H1 (cell line): Measurements from ENCODE around the gene ATP5PF. TPM values are rescaled to one million over a fixed set of nuclear protein-coding genes. Genes with fewer than 3 reads are reported as not detected.

Experiments
- CTCF ChIA-PET: fragments of 300-600 bp; sonication (Branson Sonifier 250); formaldehyde crosslinking; loops from one replicate; lab custom pipeline; 2021; ENCODE audit not compliant: partially characterized antibody; lab: Charles Lee
- POLR2A ChIA-PET: fragments of 300-600 bp; sonication (Branson Sonifier 250); formaldehyde crosslinking; loops from one replicate; lab custom pipeline; 2021; ENCODE audit warnings: inconsistent platforms; ENCODE audit not compliant: partially characterized antibody; lab: Charles Lee
- DNase-seq, 2 experiments: peaks; one replicate each; pipeline versions ENCODE4 v3.0.0 to v3.0.0-alpha.2; 2010 to 2022; ENCODE audit warnings: low spot score in 2 of 2, low read depth in 1 of 2, mixed read lengths in 1 of 2
- FAIRE-seq: peaks from 2 replicates; lab custom pipeline; 2011; peaks lifted over from hg19 to GRCh38; lab: Jason Lieb, UNC
- H2AFZ ChIP-seq: 2 replicates; pipeline ENCODE4 v1.8.1; 2012; ENCODE audit warnings: low read length, inconsistent platforms
- H2AK5ac ChIP-seq: 2 replicates; pipeline ENCODE4 v1.6.1; 2013; ENCODE audit warnings: low read depth, low read length
- H2BK120ac ChIP-seq: replicated peaks from 2 replicates; pipeline ENCODE3; 2013; ENCODE audit warnings: low read depth, low read length, inconsistent platforms
- H2BK12ac ChIP-seq: 2 replicates; pipeline ENCODE4 v1.6.1; 2013; ENCODE audit warnings: low read depth, low read length
- H2BK15ac ChIP-seq: 2 replicates; pipeline ENCODE4 v1.6.1; 2013; ENCODE audit warnings: low read length
- H2BK20ac ChIP-seq: 2 replicates; pipeline ENCODE4 v1.6.1; 2013; ENCODE audit warnings: low read length
- H2BK5ac ChIP-seq: 2 replicates; pipeline ENCODE4 v1.6.1; 2013; ENCODE audit warnings: low read depth, low read length
- H3K14ac ChIP-seq: 2 replicates; pipeline ENCODE4 v1.6.1; 2013; ENCODE audit warnings: inconsistent platforms; ENCODE audit not compliant: insufficient read length
- H3K18ac ChIP-seq: 2 replicates; pipeline ENCODE4 v1.6.1; 2013; ENCODE audit warnings: low read length; ENCODE audit errors: extremely low read depth
- H3K23ac ChIP-seq: 2 replicates; pipeline ENCODE4 v1.6.1; 2013; ENCODE audit warnings: inconsistent platforms; ENCODE audit not compliant: insufficient read length
- H3K23me2 ChIP-seq: 2 replicates; pipeline ENCODE4 v1.6.1; 2013; ENCODE audit warnings: low read depth, low read length
- H3K27ac ChIP-seq: 2 replicates; pipeline ENCODE4 v1.6.1; 2011; ENCODE audit warnings: low read depth, low read length, inconsistent platforms
- H3K27me3 ChIP-seq, 4 experiments: replicated peaks in 1 of 4; 1 replicate in 1 of 4; 2 replicates in 3 of 4; pipeline versions ENCODE4 v1.6.1 to v1.8.1; 2011 to 2013; ENCODE audit warnings: low read length in 3 of 4, mild to moderate bottlenecking in 3 of 4, inconsistent platforms in 2 of 4, mixed read lengths in 2 of 4, moderate library complexity in 1 of 4; ENCODE audit not compliant: control insufficient read depth in 3 of 4, insufficient read depth in 3 of 4; ENCODE audit errors: extremely low read depth in 1 of 4
- H3K36me3 ChIP-seq, 4 experiments: 2 replicates each; pipeline versions ENCODE4 v1.6.1 to v1.8.1; 2011 to 2013; ENCODE audit warnings: mild to moderate bottlenecking in 4 of 4, low read length in 3 of 4, moderate library complexity in 2 of 4, control low read depth in 1 of 4, inconsistent platforms in 1 of 4; ENCODE audit not compliant: insufficient read depth in 4 of 4, control insufficient read depth in 2 of 4
- H3K4ac ChIP-seq: replicated peaks from 2 replicates; pipeline ENCODE3; 2013; ENCODE audit warnings: low read length, low read depth, mixed read lengths, inconsistent platforms; ENCODE audit not compliant: insufficient read length
- H3K4me1 ChIP-seq, 4 experiments: replicated peaks in 1 of 4; 1 replicate in 1 of 4; 2 replicates in 3 of 4; pipeline versions ENCODE4 v1.6.1 to v1.8.1; 2011 to 2013; ENCODE audit warnings: low read length in 3 of 4, inconsistent platforms in 2 of 4, mixed read lengths in 1 of 4; ENCODE audit not compliant: insufficient read depth in 4 of 4, control insufficient read depth in 3 of 4
- H3K4me2 ChIP-seq, 2 experiments: 2 replicates each; pipeline versions ENCODE4 v1.6.1 to v1.8.1; 2011 to 2013; ENCODE audit warnings: low read depth in 2 of 2, low read length in 2 of 2, control low read depth in 1 of 2, inconsistent platforms in 1 of 2, mild to moderate bottlenecking in 1 of 2; ENCODE audit not compliant: insufficient read depth in 1 of 2
- H3K4me3 ChIP-seq, 4 experiments: fragments of 200-600, 300-600 bp in 1 of 4; sonication (generic), shearing (Covaris generic), sonication (Bioruptor Twin) in 1 of 4; 2 replicates each; pipeline versions ENCODE4 v1.5.1 to v1.8.1; 2011 to 2016; ENCODE audit warnings: low read length in 4 of 4, low read depth in 3 of 4, control low read depth in 2 of 4, inconsistent platforms in 2 of 4, mild to moderate bottlenecking in 2 of 4, mixed read lengths in 1 of 4, moderate library complexity in 1 of 4; ENCODE audit not compliant: insufficient read depth in 2 of 4; ENCODE audit errors: extremely low read depth in 1 of 4
- H3K56ac ChIP-seq: replicated peaks from 2 replicates; pipeline ENCODE3; 2013; ENCODE audit warnings: low read depth, mild to moderate bottlenecking, mixed read lengths, low read length, inconsistent platforms; ENCODE audit not compliant: insufficient read length
- H3K79me1 ChIP-seq: 2 replicates; pipeline ENCODE4 v1.6.1; 2013; ENCODE audit warnings: low read depth, low read length, control low read depth
- H3K79me2 ChIP-seq, 2 experiments: 2 replicates each; pipeline versions ENCODE4 v1.6.1 to v1.8.1; 2012 to 2013; ENCODE audit warnings: low read length in 2 of 2, mild to moderate bottlenecking in 2 of 2, inconsistent platforms in 1 of 2; ENCODE audit not compliant: insufficient read depth in 2 of 2, control insufficient read depth in 1 of 2
- H3K9ac ChIP-seq, 4 experiments: replicated peaks in 1 of 4; 1 replicate in 1 of 4; 2 replicates in 3 of 4; pipeline versions ENCODE4 v1.6.1 to v1.8.1; 2011 to 2013; ENCODE audit warnings: low read depth in 3 of 4, low read length in 3 of 4, control low read depth in 2 of 4, mild to moderate bottlenecking in 2 of 4, moderate library complexity in 2 of 4, inconsistent platforms in 1 of 4; ENCODE audit errors: extremely low read depth in 1 of 4
- H3K9me3 ChIP-seq, 2 experiments: 2 replicates each; pipeline versions ENCODE4 v1.6.1 to v1.8.1; 2012 to 2013; ENCODE audit warnings: mild to moderate bottlenecking in 2 of 2, moderate library complexity in 2 of 2, control low read depth in 1 of 2, inconsistent platforms in 1 of 2, low read depth in 1 of 2, low read length in 1 of 2, mixed read lengths in 1 of 2; ENCODE audit not compliant: insufficient read depth in 2 of 2
- H4K20me1 ChIP-seq, 2 experiments: replicated peaks in 1 of 2; 2 replicates each; pipeline versions ENCODE3 to v1.8.1; 2011 to 2013; ENCODE audit warnings: inconsistent platforms in 2 of 2, low read length in 2 of 2, mild to moderate bottlenecking in 1 of 2; ENCODE audit not compliant: insufficient read depth in 2 of 2, control insufficient read depth in 1 of 2
- H4K5ac ChIP-seq: 2 replicates; pipeline ENCODE4 v1.6.1; 2013; ENCODE audit warnings: low read length, low read depth, mixed read lengths, inconsistent platforms; ENCODE audit not compliant: insufficient read length
- H4K8ac ChIP-seq: 2 replicates; pipeline ENCODE4 v1.8.0; 2013; ENCODE audit warnings: mild to moderate bottlenecking, moderate library complexity, low read length, inconsistent platforms; ENCODE audit not compliant: insufficient read depth; ENCODE audit errors: extremely low read depth
- H4K91ac ChIP-seq: replicated peaks from 2 replicates; pipeline ENCODE3; 2013; ENCODE audit warnings: low read length, mixed read lengths, inconsistent platforms; ENCODE audit not compliant: insufficient read length
- NANOG ChIP-seq: IDR thresholded peaks from 2 replicates; pipeline ENCODE4 v1.6.1; 2011; ENCODE audit warnings: low read length, low read depth, mild to moderate bottlenecking, inconsistent platforms; ENCODE audit not compliant: insufficient read depth, poor library complexity, severe bottlenecking
- POU5F1 ChIP-seq: IDR thresholded peaks from 2 replicates; pipeline ENCODE4 v1.6.1; 2011; ENCODE audit warnings: low read depth, mild to moderate bottlenecking, low read length, moderate library complexity
- SIX5 ChIP-seq: IDR thresholded peaks from 2 replicates; pipeline ENCODE4 v1.6.1; 2011; ENCODE audit warnings: mild to moderate bottlenecking, low read depth, low read length
- TCF12 ChIP-seq: IDR thresholded peaks from 2 replicates; pipeline ENCODE4 v1.6.1; 2011; ENCODE audit warnings: low read depth, mild to moderate bottlenecking, low read length
- ZNF274 ChIP-seq: IDR thresholded peaks from 2 replicates; pipeline ENCODE4 v1.7.0; 2012; ENCODE audit warnings: low read length, borderline replicate concordance; ENCODE audit errors: extremely low read depth
- WGBS, 2 experiments: shearing (Covaris generic) in 1 of 2; methylation state at CpG; one replicate each; pipeline versions ENCODE4 v1.1.6 to v1.1.7; 2013 to 2015; ENCODE audit warnings: low lambda C conversion rate in 2 of 2, mixed read lengths in 2 of 2, inconsistent platforms in 1 of 2, low coverage in 1 of 2, missing lambda C conversion rate in 1 of 2; ENCODE audit not compliant: insufficient replicate concordance in 2 of 2, insufficient coverage in 1 of 2, insufficient read length in 1 of 2; ENCODE audit errors: extremely low coverage in 1 of 2, missing lambda C conversion rate in 1 of 2; 5-methylcytosine and 5-hydroxymethylcytosine counted together
- polyA plus RNA-seq, 7 experiments: library from polyadenylated mRNA; depleted of rRNA in 3 of 7; stranded (reverse) in 5 of 7; unstranded in 2 of 7; fragments of >200 nt in 5 of 7; fragments of 200-250 nt in 2 of 7; gene quantifications; 1 replicate in 5 of 7; 2 replicates in 1 of 7; 4 replicates in 1 of 7; pipeline versions ENCODE4 v1.2.1 to v1.2.3, GENCODE V29; 2011 to 2013; ENCODE audit warnings: missing spikeins in 2 of 7, mixed read lengths in 2 of 7
- total RNA-seq: library from RNA; stranded (reverse); fragmentation: NEBNext Ultra II Directional; extraction: Animal tissue kit (Norgen Biotek cat#: 25700); gene quantifications from 2 replicates; pipeline ENCODE4 v1.2.1, GENCODE V29; 2021

ATP5PF gene
- total and polyA plus RNA-seq, 2 of the 8 experiments (the other 6 are each of a cell fraction or from before 2014, with no cell fraction given): 135 to 240 TPM

GRCh38 chr21:25682382-25682781 is 52.3 kb downstream of the ATP5PF start:
- Histone ChIP-seq H3K23me2 (no peaks in the 10 kb centered on the region; the same call in 1 of the 2 replicates), H3K56ac (no peak overlapping the region), H3K9ac (no peak overlapping the region; a peak in 1 of 7 replicates), H4K91ac (no peak overlapping the region), H3K79me1 (no peaks in the 10 kb centered on the region), H3K79me2 (no peaks in the 10 kb centered on the region), H3K27ac (no peak overlapping the region), H3K27me3 (no peaks in the 10 kb centered on the region), H3K4me3 (no peak overlapping the region), H2BK20ac (no peak overlapping the region), H2BK120ac (no peak overlapping the region), H2BK15ac (no peak overlapping the region), H3K18ac (no peak overlapping the region), H2AFZ (no peak overlapping the region; the same call in none of the 2 replicates), H3K23ac (no peak overlapping the region), H4K8ac (no peak overlapping the region), H3K14ac (no peak overlapping the region), H3K4me2 (peak overlapping the region; percentile 42 to 47; a peak in 3 of 4 replicates), H3K9me3 (no peaks in the 10 kb centered on the region), H3K36me3 (no peaks in the 10 kb centered on the region), H2BK5ac (no peak overlapping the region), H3K4me1 (peaks cover 0 to 4% (median 0%) of the 10 kb centered on the region in 4 experiments; a peak in 1 of 7 replicates), H4K5ac (no peak overlapping the region), H4K20me1 (no peaks in the 10 kb centered on the region), H3K4ac (no peak overlapping the region), H2AK5ac (no peak overlapping the region), H2BK12ac (no peak overlapping the region)
- ChIA-PET CTCF (interaction anchor here (0.5 to 1.3 kb wide), 2 partner anchors 26 to 1104 kb away, joined by 3 to 5 read pairs; no protein-coding TSS in a partner anchor), POLR2A (interaction anchor here (0.6 kb wide), 1 partner anchor 37 kb away, joined by 3 read pairs; no protein-coding TSS in a partner anchor)
- TF ChIP-seq TCF12 (no peak), ZNF274 (no peak), POU5F1 (no peak), SIX5 (no peak), NANOG (no peak)
- FAIRE-seq: no peak
- DNase-seq: no peak
- WGBS, 2 experiments: 51% methylated on average over 9 of the region's 9 CpGs; no CpG with 5 or more reads in 1 of the 2 experiments
